H1 (cell line): Measurements from ENCODE around the gene FAT1. TPM values are rescaled to one million over a fixed set of nuclear protein-coding genes. Genes with fewer than 3 reads are reported as not detected.

Experiments
- CTCF ChIA-PET: fragments of 300-600 bp; sonication (Branson Sonifier 250); formaldehyde crosslinking; loops from one replicate; lab custom pipeline; 2021; ENCODE audit not compliant: partially characterized antibody; lab: Charles Lee
- POLR2A ChIA-PET: fragments of 300-600 bp; sonication (Branson Sonifier 250); formaldehyde crosslinking; loops from one replicate; lab custom pipeline; 2021; ENCODE audit warnings: inconsistent platforms; ENCODE audit not compliant: partially characterized antibody; lab: Charles Lee
- DNase-seq, 2 experiments: peaks; one replicate each; pipeline versions ENCODE4 v3.0.0 to v3.0.0-alpha.2; 2010 to 2022; ENCODE audit warnings: low spot score in 2 of 2, low read depth in 1 of 2, mixed read lengths in 1 of 2
- FAIRE-seq: peaks from 2 replicates; lab custom pipeline; 2011; peaks lifted over from hg19 to GRCh38; lab: Jason Lieb, UNC
- H2AFZ ChIP-seq: 2 replicates; pipeline ENCODE4 v1.8.1; 2012; ENCODE audit warnings: low read length, inconsistent platforms
- H2AK5ac ChIP-seq: 2 replicates; pipeline ENCODE4 v1.6.1; 2013; ENCODE audit warnings: low read depth, low read length
- H2BK120ac ChIP-seq: replicated peaks from 2 replicates; pipeline ENCODE3; 2013; ENCODE audit warnings: low read depth, low read length, inconsistent platforms
- H2BK12ac ChIP-seq: 2 replicates; pipeline ENCODE4 v1.6.1; 2013; ENCODE audit warnings: low read depth, low read length
- H2BK15ac ChIP-seq: 2 replicates; pipeline ENCODE4 v1.6.1; 2013; ENCODE audit warnings: low read length
- H2BK20ac ChIP-seq: 2 replicates; pipeline ENCODE4 v1.6.1; 2013; ENCODE audit warnings: low read length
- H2BK5ac ChIP-seq: 2 replicates; pipeline ENCODE4 v1.6.1; 2013; ENCODE audit warnings: low read depth, low read length
- H3K14ac ChIP-seq: 2 replicates; pipeline ENCODE4 v1.6.1; 2013; ENCODE audit warnings: inconsistent platforms; ENCODE audit not compliant: insufficient read length
- H3K18ac ChIP-seq: 2 replicates; pipeline ENCODE4 v1.6.1; 2013; ENCODE audit warnings: low read length; ENCODE audit errors: extremely low read depth
- H3K23ac ChIP-seq: 2 replicates; pipeline ENCODE4 v1.6.1; 2013; ENCODE audit warnings: inconsistent platforms; ENCODE audit not compliant: insufficient read length
- H3K23me2 ChIP-seq: 2 replicates; pipeline ENCODE4 v1.6.1; 2013; ENCODE audit warnings: low read depth, low read length
- H3K27ac ChIP-seq: 2 replicates; pipeline ENCODE4 v1.6.1; 2011; ENCODE audit warnings: low read depth, low read length, inconsistent platforms
- H3K27me3 ChIP-seq, 4 experiments: replicated peaks in 1 of 4; 1 replicate in 1 of 4; 2 replicates in 3 of 4; pipeline versions ENCODE4 v1.6.1 to v1.8.1; 2011 to 2013; ENCODE audit warnings: low read length in 3 of 4, mild to moderate bottlenecking in 3 of 4, inconsistent platforms in 2 of 4, mixed read lengths in 2 of 4, moderate library complexity in 1 of 4; ENCODE audit not compliant: control insufficient read depth in 3 of 4, insufficient read depth in 3 of 4; ENCODE audit errors: extremely low read depth in 1 of 4
- H3K36me3 ChIP-seq, 4 experiments: 2 replicates each; pipeline versions ENCODE4 v1.6.1 to v1.8.1; 2011 to 2013; ENCODE audit warnings: mild to moderate bottlenecking in 4 of 4, low read length in 3 of 4, moderate library complexity in 2 of 4, control low read depth in 1 of 4, inconsistent platforms in 1 of 4; ENCODE audit not compliant: insufficient read depth in 4 of 4, control insufficient read depth in 2 of 4
- H3K4ac ChIP-seq: replicated peaks from 2 replicates; pipeline ENCODE3; 2013; ENCODE audit warnings: low read length, low read depth, mixed read lengths, inconsistent platforms; ENCODE audit not compliant: insufficient read length
- H3K4me1 ChIP-seq, 4 experiments: replicated peaks in 1 of 4; 1 replicate in 1 of 4; 2 replicates in 3 of 4; pipeline versions ENCODE4 v1.6.1 to v1.8.1; 2011 to 2013; ENCODE audit warnings: low read length in 3 of 4, inconsistent platforms in 2 of 4, mixed read lengths in 1 of 4; ENCODE audit not compliant: insufficient read depth in 4 of 4, control insufficient read depth in 3 of 4
- H3K4me2 ChIP-seq, 2 experiments: 2 replicates each; pipeline versions ENCODE4 v1.6.1 to v1.8.1; 2011 to 2013; ENCODE audit warnings: low read depth in 2 of 2, low read length in 2 of 2, control low read depth in 1 of 2, inconsistent platforms in 1 of 2, mild to moderate bottlenecking in 1 of 2; ENCODE audit not compliant: insufficient read depth in 1 of 2
- H3K4me3 ChIP-seq, 4 experiments: fragments of 200-600, 300-600 bp in 1 of 4; sonication (generic), shearing (Covaris generic), sonication (Bioruptor Twin) in 1 of 4; 2 replicates each; pipeline versions ENCODE4 v1.5.1 to v1.8.1; 2011 to 2016; ENCODE audit warnings: low read length in 4 of 4, low read depth in 3 of 4, control low read depth in 2 of 4, inconsistent platforms in 2 of 4, mild to moderate bottlenecking in 2 of 4, mixed read lengths in 1 of 4, moderate library complexity in 1 of 4; ENCODE audit not compliant: insufficient read depth in 2 of 4; ENCODE audit errors: extremely low read depth in 1 of 4
- H3K56ac ChIP-seq: replicated peaks from 2 replicates; pipeline ENCODE3; 2013; ENCODE audit warnings: low read depth, mild to moderate bottlenecking, mixed read lengths, low read length, inconsistent platforms; ENCODE audit not compliant: insufficient read length
- H3K79me1 ChIP-seq: 2 replicates; pipeline ENCODE4 v1.6.1; 2013; ENCODE audit warnings: low read depth, low read length, control low read depth
- H3K79me2 ChIP-seq, 2 experiments: 2 replicates each; pipeline versions ENCODE4 v1.6.1 to v1.8.1; 2012 to 2013; ENCODE audit warnings: low read length in 2 of 2, mild to moderate bottlenecking in 2 of 2, inconsistent platforms in 1 of 2; ENCODE audit not compliant: insufficient read depth in 2 of 2, control insufficient read depth in 1 of 2
- H3K9ac ChIP-seq, 4 experiments: replicated peaks in 1 of 4; 1 replicate in 1 of 4; 2 replicates in 3 of 4; pipeline versions ENCODE4 v1.6.1 to v1.8.1; 2011 to 2013; ENCODE audit warnings: low read depth in 3 of 4, low read length in 3 of 4, control low read depth in 2 of 4, mild to moderate bottlenecking in 2 of 4, moderate library complexity in 2 of 4, inconsistent platforms in 1 of 4; ENCODE audit errors: extremely low read depth in 1 of 4
- H3K9me3 ChIP-seq, 2 experiments: 2 replicates each; pipeline versions ENCODE4 v1.6.1 to v1.8.1; 2012 to 2013; ENCODE audit warnings: mild to moderate bottlenecking in 2 of 2, moderate library complexity in 2 of 2, control low read depth in 1 of 2, inconsistent platforms in 1 of 2, low read depth in 1 of 2, low read length in 1 of 2, mixed read lengths in 1 of 2; ENCODE audit not compliant: insufficient read depth in 2 of 2
- H4K20me1 ChIP-seq, 2 experiments: replicated peaks in 1 of 2; 2 replicates each; pipeline versions ENCODE3 to v1.8.1; 2011 to 2013; ENCODE audit warnings: inconsistent platforms in 2 of 2, low read length in 2 of 2, mild to moderate bottlenecking in 1 of 2; ENCODE audit not compliant: insufficient read depth in 2 of 2, control insufficient read depth in 1 of 2
- H4K5ac ChIP-seq: 2 replicates; pipeline ENCODE4 v1.6.1; 2013; ENCODE audit warnings: low read length, low read depth, mixed read lengths, inconsistent platforms; ENCODE audit not compliant: insufficient read length
- H4K8ac ChIP-seq: 2 replicates; pipeline ENCODE4 v1.8.0; 2013; ENCODE audit warnings: mild to moderate bottlenecking, moderate library complexity, low read length, inconsistent platforms; ENCODE audit not compliant: insufficient read depth; ENCODE audit errors: extremely low read depth
- H4K91ac ChIP-seq: replicated peaks from 2 replicates; pipeline ENCODE3; 2013; ENCODE audit warnings: low read length, mixed read lengths, inconsistent platforms; ENCODE audit not compliant: insufficient read length
- BCL11A ChIP-seq, 2 experiments: IDR thresholded peaks; one replicate each; pipeline ENCODE4 v1.6.1; 2011; ENCODE audit warnings: low read depth in 2 of 2, low read length in 2 of 2, mild to moderate bottlenecking in 2 of 2
- CBX5 ChIP-seq: fragments of 300-800, 300-1000 bp; sonication (generic); IDR thresholded peaks from 2 replicates; pipeline ENCODE4 v1.7.1; 2016; ENCODE audit warnings: antibody characterized with exemption, low read length, low read depth
- CBX8 ChIP-seq: fragments of 300-800, 300-1000 bp; sonication (generic); IDR thresholded peaks from 2 replicates; pipeline ENCODE4 v1.7.1; 2016; ENCODE audit warnings: low read depth, low read length, borderline replicate concordance
- CTBP2 ChIP-seq: IDR thresholded peaks from 2 replicates; pipeline ENCODE4 v1.7.0; 2011; ENCODE audit warnings: borderline replicate concordance, mild to moderate bottlenecking, moderate library complexity, mixed read lengths, low read length; ENCODE audit not compliant: insufficient read depth, insufficient read length
- CTCF ChIP-seq, 3 experiments: IDR thresholded peaks; 1 replicate in 2 of 3; 2 replicates in 1 of 3; pipeline versions ENCODE4 v1.5.1 to v1.6.1; 2011; ENCODE audit warnings: low read length in 3 of 3, mild to moderate bottlenecking in 3 of 3, inconsistent platforms in 2 of 3, low read depth in 1 of 3, moderate library complexity in 1 of 3; ENCODE audit not compliant: insufficient read depth in 1 of 3; ENCODE audit errors: control extremely low read depth in 1 of 3
- HDAC6 ChIP-seq: IDR thresholded peaks from one replicate; pipeline ENCODE4 v1.7.1; 2012; ENCODE audit warnings: low read depth, mild to moderate bottlenecking, inconsistent platforms, low read length, moderate library complexity
- RXRA ChIP-seq: IDR thresholded peaks from 2 replicates; pipeline ENCODE4 v1.6.1; 2011; ENCODE audit warnings: low read depth, mild to moderate bottlenecking, low read length, moderate library complexity; ENCODE audit not compliant: insufficient read depth
- SRF ChIP-seq: IDR thresholded peaks from 2 replicates; pipeline ENCODE4 v1.6.1; 2011; ENCODE audit warnings: mild to moderate bottlenecking, low read depth, low read length, moderate library complexity
- SUZ12 ChIP-seq: fragments of 200-600 bp; sonication (generic); IDR thresholded peaks from 2 replicates; pipeline ENCODE4 v1.6.1; 2012; ENCODE audit warnings: mild to moderate bottlenecking, inconsistent platforms, low read length, moderate library complexity, mixed read lengths
- TCF12 ChIP-seq: IDR thresholded peaks from 2 replicates; pipeline ENCODE4 v1.6.1; 2011; ENCODE audit warnings: low read depth, mild to moderate bottlenecking, low read length
- WGBS, 2 experiments: shearing (Covaris generic) in 1 of 2; methylation state at CpG; one replicate each; pipeline versions ENCODE4 v1.1.6 to v1.1.7; 2013 to 2015; ENCODE audit warnings: low lambda C conversion rate in 2 of 2, mixed read lengths in 2 of 2, inconsistent platforms in 1 of 2, low coverage in 1 of 2, missing lambda C conversion rate in 1 of 2; ENCODE audit not compliant: insufficient replicate concordance in 2 of 2, insufficient coverage in 1 of 2, insufficient read length in 1 of 2; ENCODE audit errors: extremely low coverage in 1 of 2, missing lambda C conversion rate in 1 of 2; 5-methylcytosine and 5-hydroxymethylcytosine counted together
- polyA plus RNA-seq, 7 experiments: library from polyadenylated mRNA; depleted of rRNA in 3 of 7; stranded (reverse) in 5 of 7; unstranded in 2 of 7; fragments of >200 nt in 5 of 7; fragments of 200-250 nt in 2 of 7; gene quantifications; 1 replicate in 5 of 7; 2 replicates in 1 of 7; 4 replicates in 1 of 7; pipeline versions ENCODE4 v1.2.1 to v1.2.3, GENCODE V29; 2011 to 2013; ENCODE audit warnings: missing spikeins in 2 of 7, mixed read lengths in 2 of 7
- total RNA-seq: library from RNA; stranded (reverse); fragmentation: NEBNext Ultra II Directional; extraction: Animal tissue kit (Norgen Biotek cat#: 25700); gene quantifications from 2 replicates; pipeline ENCODE4 v1.2.1, GENCODE V29; 2021

The FAT1 gene
- total and polyA plus RNA-seq, 2 of the 8 experiments (the other 6 are each of a cell fraction or from before 2014, with no cell fraction given), result 94.4 to 137 TPM

- Histone ChIP-seq H3K79me2 (0 out of 4 replicates have a peak, but pooled peaks cover 0 to 12% of the 10 kb centered on the region in 2 experiments), H3K14ac (no peak overlapping the region), H2BK5ac (no peak overlapping the region), H3K4me2 (no peak overlapping the region), H2BK120ac (no peak overlapping the region), H3K18ac (no peak overlapping the region), H3K56ac (no peak overlapping the region), H3K4me3 (no peak overlapping the region), H2AK5ac (no peak overlapping the region), H3K36me3 (peaks cover 9 to 72% (median 32%) of the 10 kb centered on the region in 4 experiments), H3K27ac (no peak overlapping the region), H3K9ac (no peak overlapping the region), H2AFZ (no peak overlapping the region), H3K79me1 (0 out of 2 replicates have a peak, but pooled peaks cover 2% of the 10 kb centered on the region), H2BK20ac (no peak overlapping the region), H2BK15ac (no peak overlapping the region), H4K91ac (no peak overlapping the region), H2BK12ac (no peak overlapping the region), H4K8ac (no peak overlapping the region)
- ChIA-PET POLR2A (interaction anchor here (1.4 kb wide), 1 partner anchor 24 kb away, joined by 3 read pairs; no protein-coding TSS in a partner anchor), CTCF (interaction anchor here (1.5 kb wide), 1 partner anchor 75 kb away, joined by 3 read pairs; no protein-coding TSS in a partner anchor)
- whole genome bisulfite sequencing, 2 experiments, result 92% methylated on average over 9 of the region's 9 CpGs; no CpG with 5 or more reads in 1 of the 2 experiments
- FAIRE-seq, result no peak
- TF ChIP-seq SUZ12 (no peak), CTBP2 (no peak), RXRA (no peak), CTCF (IDR thresholded peaks at IDR 0.05; ENCODE audit: control extremely low read depth in 1 of 3, insufficient read depth in 1 of 3, low read depth in 1 of 3, low read length in 3 of 3) (no peak), CBX5 (no peak), HDAC6 (no peak), BCL11A (IDR thresholded peaks at IDR 0.05; ENCODE audit: low read depth in 2 of 2, low read length in 2 of 2) (no peak), TCF12 (no peak), CBX8 (no peak), SRF (no peak)
- TF ChIP-seq, all 59 proteins: peak for 0
- no peaks in the 10 kb centered on the region for H4K20me1 ChIP-seq
- no peak overlapping the region for H3K23ac ChIP-seq
- H4K5ac ChIP-seq, result no peak overlapping the region
- no peaks in the 10 kb centered on the region for H3K27me3 ChIP-seq
- peaks cover 0 to 10% (median 0%) of the 10 kb centered on the region in 4 experiments; a peak in 2 of 7 replicates for H3K4me1 ChIP-seq
- no peak overlapping the region for H3K4ac ChIP-seq
- no peak for DNase-seq
- H3K23me2 ChIP-seq, result no peaks in the 10 kb centered on the region
- no peaks in the 10 kb centered on the region for H3K9me3 ChIP-seq
Measured at GRCh38 chr4:186621959-186622553, 101.6 kb downstream of the FAT1 start.
